GM12878 (cell line): ENCODE measurements around the gene A1BG. TPM values are rescaled to one million over a fixed set of nuclear protein-coding genes. Genes with fewer than 3 reads are reported as not detected.

Experiments used
- ATAC-seq: fragments of 200-7000 bp; cut with Tn5 transposase; 3 replicates; pipeline ENCODE4 v1.9.1; 2020; ENCODE audit warnings: mild to moderate bottlenecking, moderate library complexity
- BruUV-seq: library from RNA; stranded (reverse); fragments of 400-500 nt; replicated peaks from 2 replicates; lab custom pipeline; 2021; lab: Mats Ljungman, UMichigan
- CTCF ChIA-PET: fragments of 300-600 bp; sonication (Branson Sonifier 250); formaldehyde crosslinking; extraction: SDS; loops from one replicate; lab custom pipeline; 2021; ENCODE audit warnings: inconsistent platforms; lab: Yijun Ruan, JAX
- POLR2A ChIA-PET: fragments of 350-600 bp; formaldehyde crosslinking; extraction: SDS; loops from one replicate; lab custom pipeline; 2021; ENCODE audit warnings: inconsistent platforms; lab: Charles Lee
- RAD21 ChIA-PET: fragments of 300-600 bp; sonication (Branson Sonifier 250); formaldehyde crosslinking; loops from one replicate; lab custom pipeline; 2023; ENCODE audit warnings: antibody characterized with exemption; ENCODE audit not compliant: unreplicated experiment; lab: Charles Lee
- SMC1A ChIA-PET: fragments of 300-600 bp; sonication (Branson Sonifier 250); formaldehyde crosslinking; loops from one replicate; lab custom pipeline; 2023; ENCODE audit not compliant: unreplicated experiment, uncharacterized antibody; lab: Charles Lee
- DNase-seq: peaks from one replicate; pipeline ENCODE4 v3.0.0-alpha.2; 2011; ENCODE audit warnings: low read depth, low spot score
- FAIRE-seq: peaks from 3 replicates; lab custom pipeline; 2011; peaks lifted over from hg19 to GRCh38; lab: Jason Lieb, UNC
- H2AFZ ChIP-seq: 2 replicates; pipeline ENCODE4 v1.6.0; 2011; ENCODE audit warnings: low read depth, low read length, control low read depth; ENCODE audit not compliant: control insufficient read depth
- H3K27ac ChIP-seq: 2 replicates; pipeline ENCODE4 v1.5.1; 2011; ENCODE audit warnings: control low read depth; ENCODE audit not compliant: control insufficient read depth, insufficient read depth
- H3K27me3 ChIP-seq, 2 experiments: replicated peaks in 1 of 2; 2 replicates each; pipeline versions ENCODE4 v1.6.0 to v1.6.1; 2011; ENCODE audit warnings: low read length in 1 of 2; ENCODE audit not compliant: control insufficient read depth in 2 of 2, insufficient read depth in 2 of 2
- H3K36me3 ChIP-seq, 2 experiments: 2 replicates each; pipeline ENCODE4 v1.5.1; 2011; ENCODE audit warnings: low read length in 1 of 2; ENCODE audit not compliant: control insufficient read depth in 2 of 2, insufficient read depth in 2 of 2
- H3K4me1 ChIP-seq: 2 replicates; pipeline ENCODE4 v1.6.1; 2011; ENCODE audit warnings: mild to moderate bottlenecking, low read length, moderate library complexity, mixed read lengths; ENCODE audit not compliant: control insufficient read depth, insufficient read depth
- H3K4me2 ChIP-seq: 2 replicates; pipeline ENCODE4 v1.6.0; 2011; ENCODE audit warnings: control low read depth; ENCODE audit not compliant: control insufficient read depth, insufficient read depth
- H3K4me3 ChIP-seq: fragments of 200-600 bp; sonication (generic); 2 replicates; pipeline ENCODE4 v1.5.1; 2016
- H3K79me2 ChIP-seq: 2 replicates; pipeline ENCODE4 v1.6.0; 2011; ENCODE audit warnings: low read length; ENCODE audit not compliant: control insufficient read depth, insufficient read depth
- H3K9ac ChIP-seq: 2 replicates; pipeline ENCODE4 v1.8.0; 2011; ENCODE audit warnings: low read length, control low read depth, mixed read lengths; ENCODE audit not compliant: control insufficient read depth, insufficient read depth
- H3K9me3 ChIP-seq: replicated peaks from 3 replicates; pipeline ENCODE4 v1.5.1; 2011; ENCODE audit warnings: mild to moderate bottlenecking, low read length; ENCODE audit not compliant: control insufficient read depth, insufficient read depth
- H4K20me1 ChIP-seq: 2 replicates; pipeline ENCODE4 v1.6.0; 2011; ENCODE audit not compliant: control insufficient read depth, insufficient read depth
- BRCA1 ChIP-seq: IDR thresholded peaks from 2 replicates; pipeline ENCODE4 v1.6.1; 2011; ENCODE audit warnings: low read depth, low read length, improper control_type of control experiment
- CBX3 ChIP-seq: fragments of 200-600 bp; sonication (generic); IDR thresholded peaks from 2 replicates; pipeline ENCODE4 v1.6.1; 2016; ENCODE audit warnings: low read depth, borderline replicate concordance
- CREB1 ChIP-seq: IDR thresholded peaks from 2 replicates; pipeline ENCODE4 v1.6.1; 2012; ENCODE audit warnings: low read depth, mild to moderate bottlenecking, inconsistent platforms
- E2F4 ChIP-seq: IDR thresholded peaks from 2 replicates; pipeline ENCODE4 v1.6.1; 2012; ENCODE audit warnings: low read depth, low read length, improper control_type of control experiment
- GATAD2B ChIP-seq: fragments of 450-650 bp; conservative IDR thresholded peaks from 2 replicates; pipeline ENCODE4 v1.6.1; 2017; ENCODE audit warnings: low read depth, mild to moderate bottlenecking, moderate library complexity
- HDAC2 ChIP-seq: fragments of 200-600 bp; sonication (generic); IDR thresholded peaks from 2 replicates; pipeline ENCODE4 v1.6.1; 2017
- KLF5 ChIP-seq: fragments of 450-650 bp; IDR thresholded peaks from 2 replicates; pipeline ENCODE4 v1.6.1; 2014; ENCODE audit warnings: mild to moderate bottlenecking; ENCODE audit not compliant: partially characterized antibody
- MEF2A ChIP-seq: IDR thresholded peaks from 2 replicates; pipeline ENCODE4 v1.6.1; 2011; ENCODE audit warnings: low read depth, mild to moderate bottlenecking, low read length, moderate library complexity; ENCODE audit not compliant: insufficient read depth
- NBN ChIP-seq: fragments of 450-650 bp; IDR thresholded peaks from 2 replicates; pipeline ENCODE4 v1.6.1; 2016
- POLR2A ChIP-seq: IDR thresholded peaks from 2 replicates; pipeline ENCODE4 v1.6.1; 2011; ENCODE audit warnings: low read depth, mild to moderate bottlenecking, low read length
- POU2F2 ChIP-seq: IDR thresholded peaks from 3 replicates; pipeline ENCODE4 v1.6.1; 2011; ENCODE audit warnings: low read depth, mild to moderate bottlenecking, low read length, borderline replicate concordance
- RAD21 ChIP-seq: IDR thresholded peaks from 2 replicates; pipeline ENCODE4 v1.6.1; 2011; ENCODE audit warnings: mild to moderate bottlenecking, low read depth, low read length, moderate library complexity; ENCODE audit not compliant: insufficient read depth
- RAD51 ChIP-seq: fragments of 450-650 bp; IDR thresholded peaks from 2 replicates; pipeline ENCODE4 v1.6.1; 2016; ENCODE audit warnings: moderate library complexity, mild to moderate bottlenecking, inconsistent platforms
- RFX5 ChIP-seq: IDR thresholded peaks from 2 replicates; pipeline ENCODE4 v1.6.1; 2011; ENCODE audit warnings: low read depth, low read length, improper control_type of control experiment
- SP1 ChIP-seq: IDR thresholded peaks from one replicate; pipeline ENCODE4 v1.6.1; 2011; ENCODE audit warnings: low read depth, low read length
- TARDBP ChIP-seq: IDR thresholded peaks from 2 replicates; pipeline ENCODE4 v1.6.1; 2016; ENCODE audit warnings: borderline replicate concordance
- ZNF217 ChIP-seq: fragments of 450-650 bp; IDR thresholded peaks from 2 replicates; pipeline ENCODE4 v1.6.1; 2017; ENCODE audit warnings: antibody characterized with exemption, mild to moderate bottlenecking
- ZNF384 ChIP-seq: IDR thresholded peaks from 2 replicates; pipeline ENCODE4 v1.6.1; 2012; ENCODE audit warnings: low read depth, mild to moderate bottlenecking, low read length, improper control_type of control experiment, borderline replicate concordance
- ZZZ3 ChIP-seq: IDR thresholded peaks from 2 replicates; pipeline ENCODE4 v1.6.1; 2011; ENCODE audit warnings: low read depth; ENCODE audit not compliant: control insufficient read depth, insufficient read length
- WGBS: methylation state at CpG from one replicate; pipeline ENCODE4 v1.1.6; 2016; ENCODE audit warnings: low lambda C conversion rate; ENCODE audit not compliant: insufficient replicate concordance, insufficient coverage; ENCODE audit errors: missing lambda C conversion rate; 5-methylcytosine and 5-hydroxymethylcytosine counted together
- in situ Hi-C: fragments of 300-500 bp; cut with MboI; formaldehyde crosslinking; loops from 9 replicates; pipeline ENCODE4 v1.14.3; 2018; ENCODE audit warnings: mixed read lengths
- intact Hi-C: fragments of 100-400 bp; cut with micrococcal nuclease; formaldehyde crosslinking; loops from one replicate; pipeline ENCODE4 v1.14.2; 2022; ENCODE audit not compliant: unreplicated experiment
- polyA plus RNA-seq, 11 experiments: library from polyadenylated mRNA; depleted of rRNA in 4 of 11; unstranded in 6 of 11; stranded (reverse) in 5 of 11; fragments of >200 nt; fragmentation: Nextera tagmentation in 4 of 11; fragmentation: Illumina TruSeq in 1 of 11; extraction: Ambion mirVana in 4 of 11; extraction: Trizol in 1 of 11; gene quantifications; 1 replicate in 1 of 11; 2 replicates in 10 of 11; pipeline versions ENCODE4 v1.2.1 to v1.2.3, GENCODE V29; 2011 to 2016; ENCODE audit warnings: inconsistent platforms in 2 of 11, missing spikeins in 2 of 11, low read depth in 1 of 11
- total RNA-seq, 4 experiments: library from RNA; depleted of rRNA in 3 of 4; stranded (reverse); fragments of >200 nt in 3 of 4; fragmentation: Illumina TruSeq in 1 of 4; extraction: Trizol in 1 of 4; gene quantifications; 2 replicates each; pipeline versions ENCODE4 v1.2.1 to v1.2.3, GENCODE V29; 2013 to 2021

Gene A1BG
- total and polyA plus RNA-seq, 10 of the 15 experiments (the other 5 are each of a cell fraction or from before 2014, with no cell fraction given) = 0.34 to 29.6 (median 11.8) TPM

DNA sequence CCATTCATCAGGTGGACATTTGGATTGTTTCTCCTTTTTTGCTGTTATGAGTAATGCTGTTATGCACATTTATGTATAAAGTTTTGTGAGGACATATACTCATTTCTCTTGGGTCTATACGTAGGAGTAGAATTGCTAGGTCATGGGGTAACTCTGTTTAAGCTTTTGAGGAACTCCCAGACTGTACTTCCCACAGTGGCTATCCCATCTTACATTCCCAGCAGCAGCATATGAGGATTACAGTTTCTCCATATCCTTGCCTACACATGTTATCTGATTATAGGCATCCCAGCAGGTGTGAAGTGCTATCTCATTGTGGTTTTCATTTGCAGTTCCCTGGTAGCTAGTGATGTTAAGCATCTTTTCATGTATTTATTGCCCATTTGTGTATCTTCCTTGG lies 20.6 kb downstream of the A1BG start:
- Histone ChIP-seq H3K4me3 (no peak overlapping the region), H2AFZ (no peak overlapping the region), H3K36me3 (peaks cover 6 to 7% of the 10 kb centered on the region in 2 experiments; a peak in 3 of 4 replicates), H3K9ac (no peak overlapping the region), H3K27me3 (no peaks in the 10 kb centered on the region), H3K9me3 (no peaks in the 10 kb centered on the region), H3K79me2 (peaks cover 6% of the 10 kb centered on the region), H4K20me1 (no peaks in the 10 kb centered on the region), H3K27ac (no peak overlapping the region), H3K4me1 (peaks cover 5% of the 10 kb centered on the region)
- FAIRE-seq = no peak
- RAD21 ChIA-PET = interaction anchor here (1.6 kb wide), 1 partner anchor 30 kb away, joined by 4 read pairs; the partner anchor contains the start of gene ZNF497
- WGBS = 100% methylated on average over 1 of the region's 1 CpG
- ATAC-seq = no peak
- no peak for DNase-seq
- in situ Hi-C loops = no loop called here
- SMC1A ChIA-PET = interaction anchor here (0.9 to 1.2 kb wide), 2 partner anchors 14 to 187 kb away, joined by 3 to 4 read pairs; partner anchors contain the start of gene ZBTB45
- CTCF ChIA-PET = interaction anchor here (0.7 to 1.2 kb wide), 2 partner anchors 15 to 187 kb away, joined by 3 read pairs; partner anchors contain the start of gene ZBTB45
- no TSS peak for BruUV-seq
- POLR2A ChIA-PET = interaction anchor here (0.6 to 2.1 kb wide), 2 partner anchors 15 to 243 kb away, joined by 4 to 6 read pairs; no protein-coding TSS in a partner anchor
- intact Hi-C loops = no loop called here
- TF ChIP-seq GATAD2B = no peak
- no peak for TF ChIP-seq TARDBP
- no peak for TF ChIP-seq KLF5
- TF ChIP-seq ZNF217 = no peak
- no peak for TF ChIP-seq BRCA1
- TF ChIP-seq NBN = no peak
- TF ChIP-seq POU2F2 = no peak
- no peak for TF ChIP-seq ZNF384
- no peak for TF ChIP-seq SP1
- no peak for TF ChIP-seq RFX5
- TF ChIP-seq E2F4 = no peak
- no peak for TF ChIP-seq RAD51
- no peak for TF ChIP-seq ZZZ3
- TF ChIP-seq HDAC2 = no peak
- no peak for TF ChIP-seq MEF2A
- TF ChIP-seq POLR2A = no peak
- TF ChIP-seq RAD21 = no peak
- TF ChIP-seq CBX3 = no peak
- no peak for TF ChIP-seq CREB1
- TF ChIP-seq, all 136 proteins: peak for 0
- H3K4me2 ChIP-seq = no peak overlapping the region
